ENCODE data around the gene TRABD2B.

Gene TRABD2B

GRCh38 chr1:47931395-47931794, 65.8 kb downstream of the TRABD2B start:
- DNase-seq, result peak; percentile 4

- DNase-seq, result no peak
Measured at GRCh38 chr1:47930210-47930840, 66.9 kb downstream of the TRABD2B start.

GRCh38 chr1:47927165-47927564, 70.0 kb downstream of the TRABD2B start:
- DNase-seq, result peak; percentile 72

- DNase-seq, result no peak
Measured at GRCh38 chr1:47926461-47926999, 70.7 kb downstream of the TRABD2B start.

- DNase-seq, result no peak
Measured at GRCh38 chr1:47924270-47925048, 72.7 kb downstream of the TRABD2B start.

- DNase-seq, result no peak
Measured at GRCh38 chr1:47921935-47922415, 75.2 kb downstream of the TRABD2B start.

- DNase-seq, result no peak
Measured at GRCh38 chr1:47919113-47919833, 77.9 kb downstream of the TRABD2B start.

GRCh38 chr1:47918257-47918867, 78.8 kb downstream of the TRABD2B start:
- no peak for DNase-seq

GRCh38 chr1:47917687-47918086, 79.5 kb downstream of the TRABD2B start:
- DNase-seq, result no peak

GRCh38 chr1:47915677-47916353, 81.4 kb downstream of the TRABD2B start:
- DNase-seq, result no peak

- no peak for DNase-seq
Measured at GRCh38 chr1:47914952-47915676, 82.1 kb downstream of the TRABD2B start.

GRCh38 chr1:47914218-47914938, 82.8 kb downstream of the TRABD2B start:
- no peak for DNase-seq

- no peak for DNase-seq
Measured at GRCh38 chr1:47913225-47913823, 83.9 kb downstream of the TRABD2B start.

GRCh38 chr1:47912756-47913155, 84.4 kb downstream of the TRABD2B start:
- DNase-seq, result no peak

- no peak for DNase-seq
Measured at GRCh38 chr1:47911892-47912291, 85.3 kb downstream of the TRABD2B start.

GRCh38 chr1:47911424-47911823, 85.8 kb downstream of the TRABD2B start:
- no peak for DNase-seq

- DNase-seq, result no peak
Measured at GRCh38 chr1:47908258-47908657, 88.9 kb downstream of the TRABD2B start.

- DNase-seq, result no peak
Measured at GRCh38 chr1:47907177-47907528, 90.0 kb downstream of the TRABD2B start.

GRCh38 chr1:47906527-47907176, 90.5 kb downstream of the TRABD2B start:
- DNase-seq, result no peak

- no peak for DNase-seq
Measured at GRCh38 chr1:47906009-47906432, 91.2 kb downstream of the TRABD2B start.

All from NCI-H526 treated with DMSO at 0.1 percent for 48 hours (cell line).